GM23338 (cell line): ENCODE results near the gene TBC1D2B. TPM values are rescaled to one million over a fixed set of nuclear protein-coding genes. Genes with fewer than 3 reads are reported as not detected.

Experiments used
- ATAC-seq: fragments of 200-7000 bp; cut with Tn5 transposase; 3 replicates; pipeline ENCODE4 v1.9.1; 2020
- DNase-seq: peaks from one replicate; pipeline ENCODE4 v3.0.0-alpha.2; 2015; ENCODE audit warnings: low spot score
- H2AFZ ChIP-seq: fragments of 200-600 bp; sonication (generic); 2 replicates; pipeline ENCODE4 v1.8.0; 2016; ENCODE audit warnings: antibody characterized with exemption, mild to moderate bottlenecking, moderate library complexity
- H3F3A ChIP-seq: fragments of 200-600 bp; sonication (generic); replicated peaks from 2 replicates; pipeline ENCODE4 v1.8.0; 2017; ENCODE audit warnings: antibody characterized with exemption, mixed run types, low read depth
- H3K27ac ChIP-seq: fragments of 200-600 bp; sonication (generic); 2 replicates; pipeline ENCODE4 v1.6.1; 2016; ENCODE audit warnings: low read depth
- H3K27me3 ChIP-seq: fragments of 200-600 bp; sonication (generic); 2 replicates; pipeline ENCODE4 v1.8.0; 2016; ENCODE audit warnings: mild to moderate bottlenecking, mixed run types, moderate library complexity; ENCODE audit not compliant: insufficient read depth
- H3K36me3 ChIP-seq: fragments of 200-600 bp; sonication (generic); 2 replicates; pipeline ENCODE4 v1.8.0; 2016; ENCODE audit warnings: mild to moderate bottlenecking; ENCODE audit not compliant: insufficient read depth
- H3K4me1 ChIP-seq: fragments of 200-600 bp; sonication (generic); 2 replicates; pipeline ENCODE4 v1.8.0; 2016; ENCODE audit warnings: mild to moderate bottlenecking, moderate library complexity; ENCODE audit not compliant: insufficient read depth
- H3K4me2 ChIP-seq: fragments of 200-600 bp; sonication (generic); 2 replicates; pipeline ENCODE4 v1.7.1; 2017; ENCODE audit warnings: mixed run types
- H3K4me3 ChIP-seq: fragments of 200-600 bp; sonication (generic); 2 replicates; pipeline ENCODE4 v1.6.1; 2016; ENCODE audit warnings: mixed run types
- H3K79me2 ChIP-seq: fragments of 200-600 bp; sonication (generic); replicated peaks from 2 replicates; pipeline ENCODE4 v1.8.0; 2017; ENCODE audit warnings: mild to moderate bottlenecking; ENCODE audit not compliant: insufficient read depth
- H3K9me2 ChIP-seq: fragments of 200-600 bp; sonication (generic); 2 replicates; pipeline ENCODE4 v1.8.0; 2017; ENCODE audit not compliant: insufficient read depth
- H4K20me1 ChIP-seq: fragments of 200-600 bp; sonication (generic); replicated peaks from 2 replicates; pipeline ENCODE4 v1.8.0; 2017; ENCODE audit warnings: mild to moderate bottlenecking; ENCODE audit not compliant: insufficient read depth
- H3K27ac Mint-ChIP-seq: 2 replicates; pipeline ENCODE4 v1.8.0; 2020; ENCODE audit warnings: inconsistent platforms, mild to moderate bottlenecking, moderate library complexity, mixed read lengths
- H3K27me3 Mint-ChIP-seq: 3 replicates; pipeline ENCODE4 v1.8.0; 2022; ENCODE audit warnings: low read depth, mild to moderate bottlenecking, moderate library complexity, mixed read lengths, inconsistent platforms; ENCODE audit not compliant: insufficient read depth, poor library complexity
- H3K36me3 Mint-ChIP-seq: 3 replicates; pipeline ENCODE4 v1.8.0; 2021; ENCODE audit warnings: low read depth, mild to moderate bottlenecking, inconsistent platforms, moderate library complexity, mixed read lengths
- H3K4me1 Mint-ChIP-seq: 3 replicates; pipeline ENCODE4 v1.8.0; 2020; ENCODE audit warnings: mild to moderate bottlenecking, inconsistent platforms, mixed read lengths
- H3K4me3 Mint-ChIP-seq: 3 replicates; pipeline ENCODE4 v1.8.0; 2021; ENCODE audit warnings: moderate library complexity, mild to moderate bottlenecking, inconsistent platforms, mixed read lengths
- H3K9me3 Mint-ChIP-seq: 3 replicates; pipeline ENCODE4 v1.8.0; 2020; ENCODE audit warnings: moderate library complexity, mild to moderate bottlenecking, inconsistent platforms, mixed read lengths
- CREB1 ChIP-seq: fragments of 250-450 bp; sonication (Bioruptor Pico); IDR thresholded peaks from 2 replicates; pipeline ENCODE4 v1.5.0; 2020; ENCODE audit warnings: low read depth, mild to moderate bottlenecking, moderate library complexity
- CTCF ChIP-seq, 2 experiments: fragments of 200-600 bp in 1 of 2; sonication (generic) in 1 of 2; conservative IDR thresholded peaks; 2 replicates each; pipeline versions ENCODE4 v1.5.1 to v1.6.1; 2016 to 2017; ENCODE audit warnings: antibody characterized with exemption in 2 of 2, low read depth in 2 of 2, mild to moderate bottlenecking in 2 of 2, moderate library complexity in 1 of 2
- ETS1 ChIP-seq: IDR thresholded peaks from 2 replicates; pipeline ENCODE4 v1.6.1; 2016; ENCODE audit warnings: antibody characterized with exemption
- EZH2 ChIP-seq: fragments of 200-600 bp; sonication (generic); IDR thresholded peaks from one replicate; pipeline ENCODE4 v1.8.0; 2017; ENCODE audit warnings: antibody characterized with exemption, mild to moderate bottlenecking, low read depth; ENCODE audit not compliant: unreplicated experiment
- EZH2phosphoT487 ChIP-seq: fragments of 200-600 bp; sonication (generic); IDR thresholded peaks from one replicate; pipeline ENCODE4 v1.8.1; 2018; ENCODE audit warnings: antibody characterized with exemption; ENCODE audit not compliant: unreplicated experiment
- JUNB ChIP-seq: IDR thresholded peaks from one replicate; pipeline ENCODE4 v1.6.1; 2016; ENCODE audit warnings: antibody characterized with exemption; ENCODE audit not compliant: unreplicated experiment
- NANOG ChIP-seq: IDR thresholded peaks from 2 replicates; pipeline ENCODE4 v1.6.1; 2016; ENCODE audit warnings: antibody characterized with exemption, borderline replicate concordance
- POLR2AphosphoS5 ChIP-seq: IDR thresholded peaks from 2 replicates; pipeline ENCODE4 v1.6.1; 2016; ENCODE audit warnings: antibody characterized with exemption, low read depth
- STAT1 ChIP-seq: IDR thresholded peaks from one replicate; pipeline ENCODE4 v1.6.1; 2016; ENCODE audit warnings: antibody characterized with exemption; ENCODE audit not compliant: unreplicated experiment
- ZNF114 ChIP-seq: fragments of 250-450 bp; sonication (Bioruptor Pico); IDR thresholded peaks from 2 replicates; pipeline ENCODE4 v1.5.0; 2020; ENCODE audit warnings: mild to moderate bottlenecking, moderate library complexity
- ZNF331 ChIP-seq: fragments of 250-450 bp; sonication (Bioruptor Pico); IDR thresholded peaks from 2 replicates; pipeline ENCODE4 v1.5.0; 2020; ENCODE audit warnings: low read depth, mild to moderate bottlenecking, moderate library complexity
- polyA plus RNA-seq: library from polyadenylated mRNA; unstranded; fragments of >200 nt; fragmentation: Nextera tagmentation; extraction: Ambion mirVana; gene quantifications from 2 replicates; pipeline ENCODE4 v1.2.1, GENCODE V29; 2016
- total RNA-seq: library from RNA; depleted of rRNA; stranded (reverse); fragments of >200 nt; shearing (Covaris generic); gene quantifications from 2 replicates; pipeline ENCODE4 v1.2.3, GENCODE V29; 2014
- TF ChIP-seq, protein P1 (sequence below): IDR thresholded peaks from one replicate; pipeline ENCODE4 v1.6.1; 2018; ENCODE audit warnings: antibody characterized with exemption; ENCODE audit not compliant: unreplicated experiment
- TF ChIP-seq, protein P2 (sequence below): fragments of 250-450 bp; sonication (Bioruptor Pico); IDR thresholded peaks from 2 replicates; pipeline ENCODE4 v1.5.0; 2020; ENCODE audit warnings: mild to moderate bottlenecking, moderate library complexity

Gene TBC1D2B
- total and polyA plus RNA-seq, 2 experiments from 2014 or later: 3.6 to 17.8 TPM

- no peak overlapping the region for H3K27ac Mint-ChIP-seq
- H3K27me3 Mint-ChIP-seq: peaks cover 3% of the 10 kb centered on the region
- DNase-seq: no peak
Observed at GRCh38 chr15:77969055-77969454, 108.5 kb downstream of the TBC1D2B start.

More at GRCh38 chr15:77969055-77969454, 108.5 kb downstream of the TBC1D2B start:
- no peak overlapping the region for H2AFZ ChIP-seq
- no peaks in the 10 kb centered on the region for H3K36me3 ChIP-seq
- H3K4me2 ChIP-seq: no peak overlapping the region
- H4K20me1 ChIP-seq: no peaks in the 10 kb centered on the region
- peaks cover 7% of the 10 kb centered on the region; the same call in 1 of the 3 replicates for H3K9me3 Mint-ChIP-seq
- H3K79me2 ChIP-seq: no peaks in the 10 kb centered on the region
- no peaks in the 10 kb centered on the region for H3K36me3 Mint-ChIP-seq
- H3K27me3 ChIP-seq: no peaks in the 10 kb centered on the region
- no peak for TF ChIP-seq EZH2
- no peak for TF ChIP-seq POLR2AphosphoS5
- no peak for TF ChIP-seq CTCF (conservative IDR thresholded peaks at IDR 0.05; ENCODE audit: low read depth in 2 of 2)
- no peak for TF ChIP-seq CREB1 (CRISPR knock-in tag)
- TF ChIP-seq ETS1: no peak
- no peak for TF ChIP-seq ZNF331
- TF ChIP-seq JUNB: no peak
- no peak for TF ChIP-seq ZNF114 (CRISPR knock-in tag)
- TF ChIP-seq, protein P1, sequence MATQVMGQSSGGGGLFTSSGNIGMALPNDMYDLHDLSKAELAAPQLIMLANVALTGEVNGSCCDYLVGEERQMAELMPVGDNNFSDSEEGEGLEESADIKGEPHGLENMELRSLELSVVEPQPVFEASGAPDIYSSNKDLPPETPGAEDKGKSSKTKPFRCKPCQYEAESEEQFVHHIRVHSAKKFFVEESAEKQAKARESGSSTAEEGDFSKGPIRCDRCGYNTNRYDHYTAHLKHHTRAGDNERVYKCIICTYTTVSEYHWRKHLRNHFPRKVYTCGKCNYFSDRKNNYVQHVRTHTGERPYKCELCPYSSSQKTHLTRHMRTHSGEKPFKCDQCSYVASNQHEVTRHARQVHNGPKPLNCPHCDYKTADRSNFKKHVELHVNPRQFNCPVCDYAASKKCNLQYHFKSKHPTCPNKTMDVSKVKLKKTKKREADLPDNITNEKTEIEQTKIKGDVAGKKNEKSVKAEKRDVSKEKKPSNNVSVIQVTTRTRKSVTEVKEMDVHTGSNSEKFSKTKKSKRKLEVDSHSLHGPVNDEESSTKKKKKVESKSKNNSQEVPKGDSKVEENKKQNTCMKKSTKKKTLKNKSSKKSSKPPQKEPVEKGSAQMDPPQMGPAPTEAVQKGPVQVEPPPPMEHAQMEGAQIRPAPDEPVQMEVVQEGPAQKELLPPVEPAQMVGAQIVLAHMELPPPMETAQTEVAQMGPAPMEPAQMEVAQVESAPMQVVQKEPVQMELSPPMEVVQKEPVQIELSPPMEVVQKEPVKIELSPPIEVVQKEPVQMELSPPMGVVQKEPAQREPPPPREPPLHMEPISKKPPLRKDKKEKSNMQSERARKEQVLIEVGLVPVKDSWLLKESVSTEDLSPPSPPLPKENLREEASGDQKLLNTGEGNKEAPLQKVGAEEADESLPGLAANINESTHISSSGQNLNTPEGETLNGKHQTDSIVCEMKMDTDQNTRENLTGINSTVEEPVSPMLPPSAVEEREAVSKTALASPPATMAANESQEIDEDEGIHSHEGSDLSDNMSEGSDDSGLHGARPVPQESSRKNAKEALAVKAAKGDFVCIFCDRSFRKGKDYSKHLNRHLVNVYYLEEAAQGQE: no peak
- no peak for TF ChIP-seq EZH2phosphoT487
- TF ChIP-seq, protein P2, sequence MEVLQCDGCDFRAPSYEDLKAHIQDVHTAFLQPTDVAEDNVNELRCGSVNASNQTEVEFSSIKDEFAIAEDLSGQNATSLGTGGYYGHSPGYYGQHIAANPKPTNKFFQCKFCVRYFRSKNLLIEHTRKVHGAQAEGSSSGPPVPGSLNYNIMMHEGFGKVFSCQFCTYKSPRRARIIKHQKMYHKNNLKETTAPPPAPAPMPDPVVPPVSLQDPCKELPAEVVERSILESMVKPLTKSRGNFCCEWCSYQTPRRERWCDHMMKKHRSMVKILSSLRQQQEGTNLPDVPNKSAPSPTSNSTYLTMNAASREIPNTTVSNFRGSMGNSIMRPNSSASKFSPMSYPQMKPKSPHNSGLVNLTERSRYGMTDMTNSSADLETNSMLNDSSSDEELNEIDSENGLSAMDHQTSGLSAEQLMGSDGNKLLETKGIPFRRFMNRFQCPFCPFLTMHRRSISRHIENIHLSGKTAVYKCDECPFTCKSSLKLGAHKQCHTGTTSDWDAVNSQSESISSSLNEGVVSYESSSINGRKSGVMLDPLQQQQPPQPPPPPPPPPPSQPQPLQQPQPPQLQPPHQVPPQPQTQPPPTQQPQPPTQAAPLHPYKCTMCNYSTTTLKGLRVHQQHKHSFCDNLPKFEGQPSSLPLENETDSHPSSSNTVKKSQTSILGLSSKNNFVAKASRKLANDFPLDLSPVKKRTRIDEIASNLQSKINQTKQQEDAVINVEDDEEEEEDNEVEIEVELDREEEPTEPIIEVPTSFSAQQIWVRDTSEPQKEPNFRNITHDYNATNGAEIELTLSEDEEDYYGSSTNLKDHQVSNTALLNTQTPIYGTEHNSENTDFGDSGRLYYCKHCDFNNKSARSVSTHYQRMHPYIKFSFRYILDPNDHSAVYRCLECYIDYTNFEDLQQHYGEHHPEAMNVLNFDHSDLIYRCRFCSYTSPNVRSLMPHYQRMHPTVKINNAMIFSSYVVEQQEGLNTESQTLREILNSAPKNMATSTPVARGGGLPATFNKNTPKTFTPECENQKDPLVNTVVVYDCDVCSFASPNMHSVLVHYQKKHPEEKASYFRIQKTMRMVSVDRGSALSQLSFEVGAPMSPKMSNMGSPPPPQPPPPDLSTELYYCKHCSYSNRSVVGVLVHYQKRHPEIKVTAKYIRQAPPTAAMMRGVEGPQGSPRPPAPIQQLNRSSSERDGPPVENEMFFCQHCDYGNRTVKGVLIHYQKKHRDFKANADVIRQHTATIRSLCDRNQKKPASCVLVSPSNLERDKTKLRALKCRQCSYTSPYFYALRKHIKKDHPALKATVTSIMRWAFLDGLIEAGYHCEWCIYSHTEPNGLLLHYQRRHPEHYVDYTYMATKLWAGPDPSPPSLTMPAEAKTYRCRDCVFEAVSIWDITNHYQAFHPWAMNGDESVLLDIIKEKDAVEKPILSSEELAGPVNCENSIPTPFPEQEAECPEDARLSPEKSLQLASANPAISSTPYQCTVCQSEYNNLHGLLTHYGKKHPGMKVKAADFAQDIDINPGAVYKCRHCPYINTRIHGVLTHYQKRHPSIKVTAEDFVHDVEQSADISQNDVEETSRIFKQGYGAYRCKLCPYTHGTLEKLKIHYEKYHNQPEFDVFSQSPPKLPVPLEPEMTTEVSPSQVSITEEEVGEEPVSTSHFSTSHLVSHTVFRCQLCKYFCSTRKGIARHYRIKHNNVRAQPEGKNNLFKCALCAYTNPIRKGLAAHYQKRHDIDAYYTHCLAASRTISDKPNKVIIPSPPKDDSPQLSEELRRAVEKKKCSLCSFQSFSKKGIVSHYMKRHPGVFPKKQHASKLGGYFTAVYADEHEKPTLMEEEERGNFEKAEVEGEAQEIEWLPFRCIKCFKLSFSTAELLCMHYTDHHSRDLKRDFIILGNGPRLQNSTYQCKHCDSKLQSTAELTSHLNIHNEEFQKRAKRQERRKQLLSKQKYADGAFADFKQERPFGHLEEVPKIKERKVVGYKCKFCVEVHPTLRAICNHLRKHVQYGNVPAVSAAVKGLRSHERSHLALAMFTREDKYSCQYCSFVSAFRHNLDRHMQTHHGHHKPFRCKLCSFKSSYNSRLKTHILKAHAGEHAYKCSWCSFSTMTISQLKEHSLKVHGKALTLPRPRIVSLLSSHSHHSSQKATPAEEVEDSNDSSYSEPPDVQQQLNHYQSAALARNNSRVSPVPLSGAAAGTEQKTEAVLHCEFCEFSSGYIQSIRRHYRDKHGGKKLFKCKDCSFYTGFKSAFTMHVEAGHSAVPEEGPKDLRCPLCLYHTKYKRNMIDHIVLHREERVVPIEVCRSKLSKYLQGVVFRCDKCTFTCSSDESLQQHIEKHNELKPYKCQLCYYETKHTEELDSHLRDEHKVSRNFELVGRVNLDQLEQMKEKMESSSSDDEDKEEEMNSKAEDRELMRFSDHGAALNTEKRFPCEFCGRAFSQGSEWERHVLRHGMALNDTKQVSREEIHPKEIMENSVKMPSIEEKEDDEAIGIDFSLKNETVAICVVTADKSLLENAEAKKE (CRISPR knock-in tag): no peak
- TF ChIP-seq NANOG: no peak
- TF ChIP-seq STAT1: no peak
- H3K27ac ChIP-seq: no peak overlapping the region
- no peaks in the 10 kb centered on the region for H3K9me2 ChIP-seq
- H3K4me3 ChIP-seq: no peak overlapping the region
- no peak overlapping the region for H3K4me3 Mint-ChIP-seq
- no peaks in the 10 kb centered on the region for H3F3A ChIP-seq
- ATAC-seq: no peak
- no peaks in the 10 kb centered on the region for H3K4me1 ChIP-seq
- no peaks in the 10 kb centered on the region for H3K4me1 Mint-ChIP-seq
